HepG2 (cell line): Measurements from ENCODE around the gene SAMD10.

Experiments used
- CTCF ChIP-seq: sonication (generic); formaldehyde crosslinking; IDR thresholded peaks from 2 replicates; pipeline ENCODE4 v1.5.0; 2020; ENCODE audit warnings: mild to moderate bottlenecking, missing genetic modification reagents, moderate library complexity
- EP300 ChIP-seq, 3 experiments: sonication (generic) in 1 of 3; formaldehyde crosslinking in 1 of 3; IDR thresholded peaks; 2 replicates each; pipeline versions ENCODE4 v1.5.1 to v1.6.1; 2011 to 2020; ENCODE audit warnings: low read depth in 2 of 3, low read length in 2 of 3, borderline replicate concordance in 1 of 3, improper control_type of control experiment in 1 of 3, mild to moderate bottlenecking in 1 of 3, missing genetic modification reagents in 1 of 3, moderate library complexity in 1 of 3
- NFKB2 ChIP-seq: sonication (generic); formaldehyde crosslinking; IDR thresholded peaks from 2 replicates; pipeline ENCODE4 v1.4.0; 2020; ENCODE audit warnings: missing genetic modification reagents, borderline replicate concordance

GRCh38 chr20:63952769-63953168, 26.7 kb downstream of the SAMD10 start:
- TF ChIP-seq NFKB2 (CRISPR knock-in tag) (no peak), CTCF (no peak), EP300 (IDR thresholded peaks at IDR 0.05; ENCODE audit: low read depth in 2 of 2, low read length in 2 of 2) (no peak), EP300 (CRISPR knock-in tag; IDR thresholded peaks at IDR 0.05; ENCODE audit: borderline replicate concordance) (no peak)
